ENCODE measurements around the gene TNS4. TPM values are rescaled to one million over a fixed set of nuclear protein-coding genes. Genes with fewer than 3 reads are reported as not detected.

The TNS4 gene
- polyA plus RNA-seq, 2 donors = 25.4 to 74.8 TPM

- Histone ChIP-seq H3K4me3 (ENCODE audit: low read depth in 1 of 2, low read length in 2 of 2) (no peak overlapping the region), H3K9me3 (ENCODE audit: control insufficient read depth in 2 of 2, insufficient read depth in 1 of 2, low read depth in 1 of 2, low read length in 1 of 2) (no peaks in the 10 kb centered on the region), H3K36me3 (ENCODE audit: control insufficient read depth in 2 of 2, insufficient read depth in 2 of 2, low read length in 1 of 2) (peaks cover 0 to 27% of the 10 kb centered on the region in 2 donors), H3K27ac (ENCODE audit: low read depth in 2 of 2, low read length in 1 of 2) (no peak overlapping the region), H3K4me1 (ENCODE audit: control insufficient read depth in 2 of 2, insufficient read depth in 2 of 2, low read length in 1 of 2) (peaks cover 2 to 9% of the 10 kb centered on the region in 2 donors), H3K27me3 (ENCODE audit: control insufficient read depth in 1 of 2, insufficient read depth in 2 of 2, low read length in 2 of 2) (no peaks in the 10 kb centered on the region)
- 55 to 62% methylated on average over 2 of the region's 2 CpGs for WGBS, 2 donors
Observed at GRCh38 chr17:40454613-40454995, 46.8 kb downstream of the TNS4 start.

- Histone ChIP-seq H3K4me3 (ENCODE audit: low read depth in 1 of 2, low read length in 2 of 2) (no peak overlapping the region), H3K9me3 (ENCODE audit: control insufficient read depth in 2 of 2, insufficient read depth in 1 of 2, low read depth in 1 of 2, low read length in 1 of 2) (no peaks in the 10 kb centered on the region), H3K27ac (ENCODE audit: low read depth in 2 of 2, low read length in 1 of 2) (no peak overlapping the region), H3K36me3 (ENCODE audit: control insufficient read depth in 2 of 2, insufficient read depth in 2 of 2, low read length in 1 of 2) (peaks cover 0 to 27% of the 10 kb centered on the region in 2 donors), H3K27me3 (ENCODE audit: control insufficient read depth in 1 of 2, insufficient read depth in 2 of 2, low read length in 2 of 2) (no peaks in the 10 kb centered on the region), H3K4me1 (ENCODE audit: control insufficient read depth in 2 of 2, insufficient read depth in 2 of 2, low read length in 1 of 2) (peaks cover 2 to 10% of the 10 kb centered on the region in 2 donors)
- 86% methylated on average over 19 of the region's 19 CpGs for WGBS, 2 donors
Observed at GRCh38 chr17:40453881-40454612, 47.4 kb downstream of the TNS4 start.

- 81 to 82% methylated on average over 15 of the region's 15 CpGs for WGBS, 2 donors
- no peaks in the 10 kb centered on the region for H3K27me3 ChIP-seq (ENCODE audit: control insufficient read depth in 1 of 2, insufficient read depth in 2 of 2, low read length in 2 of 2)
- peaks cover 2 to 21% of the 10 kb centered on the region in 2 donors for H3K4me1 ChIP-seq (ENCODE audit: control insufficient read depth in 2 of 2, insufficient read depth in 2 of 2, low read length in 1 of 2)
- H3K27ac ChIP-seq (ENCODE audit: low read depth in 2 of 2, low read length in 1 of 2) = peak overlapping the region; percentile 44 to 59
- no peak overlapping the region for H3K4me3 ChIP-seq (ENCODE audit: low read depth in 1 of 2, low read length in 2 of 2)
- H3K9me3 ChIP-seq (ENCODE audit: control insufficient read depth in 2 of 2, insufficient read depth in 1 of 2, low read depth in 1 of 2, low read length in 1 of 2) = no peaks in the 10 kb centered on the region
- peaks cover 0 to 27% of the 10 kb centered on the region in 2 donors for H3K36me3 ChIP-seq (ENCODE audit: control insufficient read depth in 2 of 2, insufficient read depth in 2 of 2, low read length in 1 of 2)
Observed at GRCh38 chr17:40452921-40453378, 48.5 kb downstream of the TNS4 start.

GRCh38 chr17:40452216-40452787 lies 49.1 kb downstream of the TNS4 start:
- peaks cover 0 to 27% of the 10 kb centered on the region in 2 donors for H3K36me3 ChIP-seq (ENCODE audit: control insufficient read depth in 2 of 2, insufficient read depth in 2 of 2, low read length in 1 of 2)
- WGBS, 2 donors = 50 to 57% methylated on average over 7 of the region's 7 CpGs
- H3K4me1 ChIP-seq (ENCODE audit: control insufficient read depth in 2 of 2, insufficient read depth in 2 of 2, low read length in 1 of 2) = peaks cover 2 to 24% of the 10 kb centered on the region in 2 donors
- peak overlapping the region; percentile 51 to 59 for H3K27ac ChIP-seq (ENCODE audit: low read depth in 2 of 2, low read length in 1 of 2)
- no peak overlapping the region for H3K4me3 ChIP-seq (ENCODE audit: low read depth in 1 of 2, low read length in 2 of 2)
- no peaks in the 10 kb centered on the region for H3K27me3 ChIP-seq (ENCODE audit: control insufficient read depth in 1 of 2, insufficient read depth in 2 of 2, low read length in 2 of 2)
- no peaks in the 10 kb centered on the region for H3K9me3 ChIP-seq (ENCODE audit: control insufficient read depth in 2 of 2, insufficient read depth in 1 of 2, low read depth in 1 of 2, low read length in 1 of 2)

- H3K27ac ChIP-seq (ENCODE audit: low read depth in 2 of 2, low read length in 1 of 2) = peak overlapping the region in 1 of 2 donors; percentile 21
- no peak overlapping the region for H3K4me3 ChIP-seq (ENCODE audit: low read depth in 1 of 2, low read length in 2 of 2)
- H3K4me1 ChIP-seq (ENCODE audit: control insufficient read depth in 2 of 2, insufficient read depth in 2 of 2, low read length in 1 of 2) = peaks cover 2 to 28% of the 10 kb centered on the region in 2 donors
- H3K36me3 ChIP-seq (ENCODE audit: control insufficient read depth in 2 of 2, insufficient read depth in 2 of 2, low read length in 1 of 2) = peaks cover 0 to 27% of the 10 kb centered on the region in 2 donors
- no peaks in the 10 kb centered on the region for H3K9me3 ChIP-seq (ENCODE audit: control insufficient read depth in 2 of 2, insufficient read depth in 1 of 2, low read depth in 1 of 2, low read length in 1 of 2)
- H3K27me3 ChIP-seq (ENCODE audit: control insufficient read depth in 1 of 2, insufficient read depth in 2 of 2, low read length in 2 of 2) = no peaks in the 10 kb centered on the region
- WGBS, 2 donors = 21 to 37% methylated on average over 6 of the region's 6 CpGs
Observed at GRCh38 chr17:40451420-40451819, 50.0 kb downstream of the TNS4 start.

GRCh38 chr17:40450175-40450574 lies 51.2 kb downstream of the TNS4 start:
- no peak overlapping the region for H3K4me3 ChIP-seq (ENCODE audit: low read depth in 1 of 2, low read length in 2 of 2)
- H3K27me3 ChIP-seq (ENCODE audit: control insufficient read depth in 1 of 2, insufficient read depth in 2 of 2, low read length in 2 of 2) = no peaks in the 10 kb centered on the region
- H3K27ac ChIP-seq (ENCODE audit: low read depth in 2 of 2, low read length in 1 of 2) = peak overlapping the region in 1 of 2 donors; percentile 5
- WGBS, 2 donors = 81 to 82% methylated on average over 3 of the region's 3 CpGs
- peaks cover 5 to 28% of the 10 kb centered on the region in 2 donors for H3K4me1 ChIP-seq (ENCODE audit: control insufficient read depth in 2 of 2, insufficient read depth in 2 of 2, low read length in 1 of 2)
- no peaks in the 10 kb centered on the region for H3K9me3 ChIP-seq (ENCODE audit: control insufficient read depth in 2 of 2, insufficient read depth in 1 of 2, low read depth in 1 of 2, low read length in 1 of 2)
- peaks cover 0 to 25% of the 10 kb centered on the region in 2 donors for H3K36me3 ChIP-seq (ENCODE audit: control insufficient read depth in 2 of 2, insufficient read depth in 2 of 2, low read length in 1 of 2)

- WGBS, 2 donors = 29 to 33% methylated on average over 7 of the region's 7 CpGs
- Histone ChIP-seq H3K27ac (ENCODE audit: low read depth in 2 of 2, low read length in 1 of 2) (peak overlapping the region; percentile 74 to 81), H3K36me3 (ENCODE audit: control insufficient read depth in 2 of 2, insufficient read depth in 2 of 2, low read length in 1 of 2) (peaks cover 0 to 14% of the 10 kb centered on the region in 2 donors), H3K9me3 (ENCODE audit: control insufficient read depth in 2 of 2, insufficient read depth in 1 of 2, low read depth in 1 of 2, low read length in 1 of 2) (no peaks in the 10 kb centered on the region), H3K27me3 (ENCODE audit: control insufficient read depth in 1 of 2, insufficient read depth in 2 of 2, low read length in 2 of 2) (no peaks in the 10 kb centered on the region), H3K4me3 (ENCODE audit: low read depth in 1 of 2, low read length in 2 of 2) (peak overlapping the region in 1 of 2 donors; percentile 9), H3K4me1 (ENCODE audit: control insufficient read depth in 2 of 2, insufficient read depth in 2 of 2, low read length in 1 of 2) (peaks cover 5 to 29% of the 10 kb centered on the region in 2 donors)
Observed at GRCh38 chr17:40448639-40449261, 52.7 kb downstream of the TNS4 start.

GRCh38 chr17:40448213-40448638 lies 53.2 kb downstream of the TNS4 start:
- 16 to 26% methylated on average over 8 of the region's 8 CpGs for WGBS, 2 donors

GRCh38 chr17:40447806-40448205 lies 53.6 kb downstream of the TNS4 start:
- Histone ChIP-seq H3K27ac (ENCODE audit: low read depth in 2 of 2, low read length in 1 of 2) (peak overlapping the region; percentile 74 to 81), H3K27me3 (ENCODE audit: control insufficient read depth in 1 of 2, insufficient read depth in 2 of 2, low read length in 2 of 2) (no peaks in the 10 kb centered on the region), H3K9me3 (ENCODE audit: control insufficient read depth in 2 of 2, insufficient read depth in 1 of 2, low read depth in 1 of 2, low read length in 1 of 2) (no peaks in the 10 kb centered on the region), H3K4me3 (ENCODE audit: low read depth in 1 of 2, low read length in 2 of 2) (peak overlapping the region in 1 of 2 donors; percentile 14), H3K36me3 (ENCODE audit: control insufficient read depth in 2 of 2, insufficient read depth in 2 of 2, low read length in 1 of 2) (peaks cover 0 to 8% of the 10 kb centered on the region in 2 donors), H3K4me1 (ENCODE audit: control insufficient read depth in 2 of 2, insufficient read depth in 2 of 2, low read length in 1 of 2) (peaks cover 3 to 29% of the 10 kb centered on the region in 2 donors)
- WGBS, 2 donors = 59 to 74% methylated on average over 4 of the region's 4 CpGs

More at GRCh38 chr17:40448213-40448638, 53.2 kb downstream of the TNS4 start:
- H3K27me3 ChIP-seq (ENCODE audit: control insufficient read depth in 1 of 2, insufficient read depth in 2 of 2, low read length in 2 of 2) = no peaks in the 10 kb centered on the region
- no peak overlapping the region for H3K4me3 ChIP-seq (ENCODE audit: low read depth in 1 of 2, low read length in 2 of 2)
- peaks cover 0 to 12% of the 10 kb centered on the region in 2 donors for H3K36me3 ChIP-seq (ENCODE audit: control insufficient read depth in 2 of 2, insufficient read depth in 2 of 2, low read length in 1 of 2)
- peak overlapping the region; percentile 74 to 81 for H3K27ac ChIP-seq (ENCODE audit: low read depth in 2 of 2, low read length in 1 of 2)
- peaks cover 5 to 29% of the 10 kb centered on the region in 2 donors for H3K4me1 ChIP-seq (ENCODE audit: control insufficient read depth in 2 of 2, insufficient read depth in 2 of 2, low read length in 1 of 2)
- H3K9me3 ChIP-seq (ENCODE audit: control insufficient read depth in 2 of 2, insufficient read depth in 1 of 2, low read depth in 1 of 2, low read length in 1 of 2) = no peaks in the 10 kb centered on the region

Data from esophagus (tissue), 2 donors.